ENCODE data around the gene DLG2.

Gene DLG2

DNA sequence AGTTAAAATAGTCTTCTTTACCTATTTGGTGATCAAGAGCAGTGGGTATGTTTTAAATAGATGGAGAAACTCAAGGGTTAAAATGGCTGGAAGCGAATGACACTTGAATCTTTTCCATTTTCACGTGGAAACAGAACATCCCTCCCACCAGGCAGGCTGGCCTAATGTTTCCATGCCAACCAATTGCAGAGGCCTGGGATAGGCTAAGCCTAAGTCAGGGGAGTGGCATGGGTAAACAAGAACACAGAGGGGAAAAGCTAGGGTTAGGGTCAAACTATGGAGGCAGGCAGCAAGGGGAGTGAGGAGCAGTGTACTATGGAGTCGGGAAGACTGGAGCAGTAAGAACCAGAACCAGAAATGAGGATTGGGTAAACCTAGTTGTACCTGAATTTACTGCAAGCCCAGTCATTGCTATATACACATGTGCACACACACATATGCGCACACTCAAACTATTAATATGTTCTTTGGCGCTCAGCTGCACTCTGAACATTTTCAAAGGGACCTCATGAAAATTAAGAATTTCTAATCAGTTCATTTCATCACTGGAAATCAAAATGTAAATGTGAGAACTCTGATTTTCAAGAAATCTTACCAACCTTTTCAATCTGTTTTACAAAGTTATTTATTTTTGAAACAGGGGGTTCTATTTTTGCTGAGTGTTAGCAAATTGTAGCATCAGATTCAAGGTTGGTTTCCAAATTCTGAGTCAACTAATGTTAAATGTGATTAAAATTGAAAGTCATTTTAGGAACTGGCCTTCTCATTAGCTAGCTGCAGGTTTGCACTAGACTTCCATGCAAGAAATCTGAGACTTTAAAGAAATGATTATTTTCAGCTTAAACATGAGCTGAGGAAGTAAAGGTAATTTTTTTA, 2014.0 kb downstream of the DLG2 start:
- Histone ChIP-seq H3K4me3 (ENCODE audit: insufficient read depth in 1 of 2, low read depth in 1 of 2, low read length in 2 of 2) (no peak overlapping the region), H2BK120ac (ENCODE audit: low read depth, low read length) (no peak overlapping the region), H3K9me3 (ENCODE audit: control insufficient read depth, low read length) (no peaks in the 10 kb centered on the region), H3K14ac (ENCODE audit: low read length in 2 of 2) (no peak overlapping the region), H3K36me3 (ENCODE audit: control insufficient read depth in 1 of 2, insufficient read depth in 2 of 2, low read depth in 1 of 2, low read length in 2 of 2) (no peaks in the 10 kb centered on the region), H3K27ac (ENCODE audit: low read length, poor library complexity, severe bottlenecking) (no peak overlapping the region), H3K4ac (ENCODE audit: low read depth in 1 of 2, low read length in 2 of 2) (no peak overlapping the region), H4K8ac (ENCODE audit: low read length) (no peak overlapping the region), H3K4me2 (ENCODE audit: low read length, poor library complexity, severe bottlenecking) (no peak overlapping the region), H3K27me3 (ENCODE audit: control insufficient read depth in 1 of 2, insufficient read depth in 1 of 2, low read length in 2 of 2) (no peaks in the 10 kb centered on the region), H3K79me1 (replicated peaks; ENCODE audit: low read length, poor library complexity, severe bottlenecking) (no peaks in the 10 kb centered on the region), H4K91ac (ENCODE audit: low read length) (no peak overlapping the region), H3K4me1 (ENCODE audit: control insufficient read depth, insufficient read depth, low read depth, low read length) (no peaks in the 10 kb centered on the region), H3K23ac (ENCODE audit: low read length in 2 of 2) (no peak overlapping the region), H3K18ac (ENCODE audit: low read depth in 1 of 2, low read length in 2 of 2) (no peak overlapping the region), H2AFZ (ENCODE audit: low read depth, low read length) (no peak overlapping the region), H2BK12ac (ENCODE audit: low read length in 2 of 2) (no peak overlapping the region), H2BK5ac (ENCODE audit: low read depth, low read length, poor library complexity, severe bottlenecking) (no peak overlapping the region), H3K9ac (ENCODE audit: low read length) (no peak overlapping the region), H2AK5ac (ENCODE audit: low read length, severe bottlenecking) (no peak overlapping the region), H2BK15ac (ENCODE audit: low read depth, poor library complexity, severe bottlenecking) (no peak overlapping the region)
- 64% methylated on average over 3 of the region's 5 CpGs for WGBS
- no peak for DNase-seq

DNA sequence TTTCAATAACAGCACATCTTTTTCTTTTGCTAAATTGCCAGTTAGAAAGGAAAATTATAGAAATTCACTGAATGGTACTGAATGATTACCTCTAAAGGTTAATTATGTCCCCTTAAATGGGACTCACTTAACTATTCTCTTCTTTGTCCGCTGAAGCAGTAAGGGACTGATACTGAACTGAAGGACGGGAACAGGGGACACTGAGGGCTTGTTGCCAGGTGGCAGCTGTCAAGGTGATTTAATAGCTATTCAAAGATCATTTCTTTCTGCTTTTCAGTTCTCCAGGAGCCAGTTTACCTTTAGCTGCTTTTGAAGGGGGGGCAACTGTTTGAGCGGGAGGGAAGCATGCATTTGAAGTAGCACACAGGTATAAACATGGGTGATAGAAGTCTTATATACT, 2015.5 kb downstream of the DLG2 start:
- no peak overlapping the region for H3K4me3 ChIP-seq (ENCODE audit: insufficient read depth in 1 of 2, low read depth in 1 of 2, low read length in 2 of 2)
- no peak overlapping the region for H3K9ac ChIP-seq (ENCODE audit: low read length)
- DNase-seq, result no peak
- no peak overlapping the region for H3K14ac ChIP-seq (ENCODE audit: low read length in 2 of 2)
- no peak overlapping the region for H2BK15ac ChIP-seq (ENCODE audit: low read depth, poor library complexity, severe bottlenecking)
- no peaks in the 10 kb centered on the region for H3K36me3 ChIP-seq (ENCODE audit: control insufficient read depth in 1 of 2, insufficient read depth in 2 of 2, low read depth in 1 of 2, low read length in 2 of 2)
- H2BK120ac ChIP-seq (ENCODE audit: low read depth, low read length), result no peak overlapping the region
- H3K27me3 ChIP-seq (ENCODE audit: control insufficient read depth in 1 of 2, insufficient read depth in 1 of 2, low read length in 2 of 2), result no peaks in the 10 kb centered on the region
- no peak overlapping the region for H2BK5ac ChIP-seq (ENCODE audit: low read depth, low read length, poor library complexity, severe bottlenecking)
- no peak overlapping the region for H3K27ac ChIP-seq (ENCODE audit: low read length, poor library complexity, severe bottlenecking)
- H4K91ac ChIP-seq (ENCODE audit: low read length), result no peak overlapping the region
- H3K4ac ChIP-seq (ENCODE audit: low read depth in 1 of 2, low read length in 2 of 2), result no peak overlapping the region
- H3K4me2 ChIP-seq (ENCODE audit: low read length, poor library complexity, severe bottlenecking), result no peak overlapping the region
- no peak overlapping the region for H4K8ac ChIP-seq (ENCODE audit: low read length)
- WGBS, result 87% methylated on average over 3 of the region's 3 CpGs
- no peaks in the 10 kb centered on the region for H3K9me3 ChIP-seq (ENCODE audit: control insufficient read depth, low read length)
- H2BK12ac ChIP-seq (ENCODE audit: low read length in 2 of 2), result no peak overlapping the region
- no peak overlapping the region for H2AFZ ChIP-seq (ENCODE audit: low read depth, low read length)
- no peak overlapping the region for H3K18ac ChIP-seq (ENCODE audit: low read depth in 1 of 2, low read length in 2 of 2)
- H3K79me1 ChIP-seq (replicated peaks; ENCODE audit: low read length, poor library complexity, severe bottlenecking), result no peaks in the 10 kb centered on the region
- no peak overlapping the region for H2AK5ac ChIP-seq (ENCODE audit: low read length, severe bottlenecking)
- H3K23ac ChIP-seq (ENCODE audit: low read length in 2 of 2), result no peak overlapping the region
- no peaks in the 10 kb centered on the region for H3K4me1 ChIP-seq (ENCODE audit: control insufficient read depth, insufficient read depth, low read depth, low read length)

DNA sequence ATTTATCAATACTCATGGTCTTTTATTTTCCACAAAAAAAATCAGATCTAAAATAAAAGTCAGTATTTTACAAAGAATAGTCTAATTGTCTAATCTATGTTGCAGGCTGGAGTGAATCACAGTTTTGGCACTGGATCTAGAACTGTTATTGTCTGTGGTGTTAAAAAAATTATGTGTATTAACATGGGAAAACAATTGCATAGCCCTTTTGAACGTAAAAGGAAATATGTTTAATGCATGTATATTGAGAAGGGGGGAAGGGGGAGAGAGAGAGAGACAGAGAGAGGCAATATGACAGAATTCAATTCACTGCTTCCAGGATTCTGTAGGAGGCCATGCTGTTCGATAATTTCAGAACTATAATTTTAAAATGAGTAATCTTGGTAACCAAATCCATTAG, 2016.1 kb downstream of the DLG2 start:
- Histone ChIP-seq H2AK5ac (ENCODE audit: low read length, severe bottlenecking) (no peak overlapping the region), H3K9ac (ENCODE audit: low read length) (no peak overlapping the region), H2BK12ac (ENCODE audit: low read length in 2 of 2) (no peak overlapping the region), H3K14ac (ENCODE audit: low read length in 2 of 2) (no peak overlapping the region), H3K4me2 (ENCODE audit: low read length, poor library complexity, severe bottlenecking) (no peak overlapping the region), H4K8ac (ENCODE audit: low read length) (no peak overlapping the region), H3K27ac (ENCODE audit: low read length, poor library complexity, severe bottlenecking) (no peak overlapping the region), H2BK120ac (ENCODE audit: low read depth, low read length) (no peak overlapping the region), H3K4me1 (ENCODE audit: control insufficient read depth, insufficient read depth, low read depth, low read length) (no peaks in the 10 kb centered on the region), H2BK5ac (ENCODE audit: low read depth, low read length, poor library complexity, severe bottlenecking) (no peak overlapping the region), H3K4ac (ENCODE audit: low read depth in 1 of 2, low read length in 2 of 2) (no peak overlapping the region), H3K18ac (ENCODE audit: low read depth in 1 of 2, low read length in 2 of 2) (no peak overlapping the region), H4K91ac (ENCODE audit: low read length) (no peak overlapping the region), H3K36me3 (ENCODE audit: control insufficient read depth in 1 of 2, insufficient read depth in 2 of 2, low read depth in 1 of 2, low read length in 2 of 2) (no peaks in the 10 kb centered on the region), H3K27me3 (ENCODE audit: control insufficient read depth in 1 of 2, insufficient read depth in 1 of 2, low read length in 2 of 2) (no peaks in the 10 kb centered on the region), H3K79me1 (replicated peaks; ENCODE audit: low read length, poor library complexity, severe bottlenecking) (no peaks in the 10 kb centered on the region), H3K4me3 (ENCODE audit: insufficient read depth in 1 of 2, low read depth in 1 of 2, low read length in 2 of 2) (no peak overlapping the region), H2BK15ac (ENCODE audit: low read depth, poor library complexity, severe bottlenecking) (no peak overlapping the region), H2AFZ (ENCODE audit: low read depth, low read length) (no peak overlapping the region), H3K23ac (ENCODE audit: low read length in 2 of 2) (no peak overlapping the region), H3K9me3 (ENCODE audit: control insufficient read depth, low read length) (no peaks in the 10 kb centered on the region)
- 73% methylated on average over 1 of the region's 2 CpGs for WGBS
- no peak for DNase-seq

DNA sequence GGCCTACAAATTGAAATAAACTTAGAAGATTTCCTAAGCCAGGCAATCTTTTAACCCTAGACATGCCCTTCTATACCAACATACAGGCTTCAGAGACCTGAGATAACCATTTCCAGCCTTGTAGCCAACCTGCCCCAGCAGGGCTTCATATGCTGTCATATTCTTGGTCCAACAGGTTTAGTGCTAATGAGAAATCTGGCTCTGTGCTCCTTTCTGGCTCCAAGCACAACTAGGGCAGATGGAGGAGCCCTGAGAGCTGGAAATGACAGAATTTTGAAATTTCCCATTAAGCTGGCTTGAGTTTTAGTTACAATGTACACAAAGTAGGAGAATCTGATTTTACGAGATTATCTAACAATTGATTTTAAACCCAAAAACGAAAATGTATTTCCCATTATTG, 2018.0 kb downstream of the DLG2 start:
- no peak overlapping the region for H3K27ac ChIP-seq (ENCODE audit: low read length, poor library complexity, severe bottlenecking)

More for the DNA sequence above, 2018.0 kb downstream of the DLG2 start:
- H3K4me3 ChIP-seq (ENCODE audit: insufficient read depth in 1 of 2, low read depth in 1 of 2, low read length in 2 of 2), result no peak overlapping the region
- no peak overlapping the region for H3K23ac ChIP-seq (ENCODE audit: low read length in 2 of 2)
- no peak overlapping the region for H3K4ac ChIP-seq (ENCODE audit: low read depth in 1 of 2, low read length in 2 of 2)
- no peak overlapping the region for H3K9ac ChIP-seq (ENCODE audit: low read length)
- 77% methylated on average over 1 of the region's 2 CpGs for WGBS
- H3K14ac ChIP-seq (ENCODE audit: low read length in 2 of 2), result no peak overlapping the region
- no peak for DNase-seq
- no peak overlapping the region for H3K18ac ChIP-seq (ENCODE audit: low read depth in 1 of 2, low read length in 2 of 2)
- no peaks in the 10 kb centered on the region for H3K36me3 ChIP-seq (ENCODE audit: control insufficient read depth in 1 of 2, insufficient read depth in 2 of 2, low read depth in 1 of 2, low read length in 2 of 2)
- no peak overlapping the region for H2BK120ac ChIP-seq (ENCODE audit: low read depth, low read length)
- no peak overlapping the region for H2BK5ac ChIP-seq (ENCODE audit: low read depth, low read length, poor library complexity, severe bottlenecking)
- no peak overlapping the region for H2BK15ac ChIP-seq (ENCODE audit: low read depth, poor library complexity, severe bottlenecking)
- H3K4me2 ChIP-seq (ENCODE audit: low read length, poor library complexity, severe bottlenecking), result no peak overlapping the region
- H2AFZ ChIP-seq (ENCODE audit: low read depth, low read length), result no peak overlapping the region
- no peak overlapping the region for H4K8ac ChIP-seq (ENCODE audit: low read length)
- no peak overlapping the region for H4K91ac ChIP-seq (ENCODE audit: low read length)
- no peaks in the 10 kb centered on the region for H3K27me3 ChIP-seq (ENCODE audit: control insufficient read depth in 1 of 2, insufficient read depth in 1 of 2, low read length in 2 of 2)
- no peaks in the 10 kb centered on the region for H3K79me1 ChIP-seq (replicated peaks; ENCODE audit: low read length, poor library complexity, severe bottlenecking)
- H2BK12ac ChIP-seq (ENCODE audit: low read length in 2 of 2), result no peak overlapping the region
- H3K4me1 ChIP-seq (ENCODE audit: control insufficient read depth, insufficient read depth, low read depth, low read length), result no peaks in the 10 kb centered on the region
- H3K9me3 ChIP-seq (ENCODE audit: control insufficient read depth, low read length), result no peaks in the 10 kb centered on the region
- no peak overlapping the region for H2AK5ac ChIP-seq (ENCODE audit: low read length, severe bottlenecking)

All from mesenchymal stem cell (in vitro differentiated cells and primary cell).